ENCODE data around the gene GPC6.

The GPC6 gene

DNA sequence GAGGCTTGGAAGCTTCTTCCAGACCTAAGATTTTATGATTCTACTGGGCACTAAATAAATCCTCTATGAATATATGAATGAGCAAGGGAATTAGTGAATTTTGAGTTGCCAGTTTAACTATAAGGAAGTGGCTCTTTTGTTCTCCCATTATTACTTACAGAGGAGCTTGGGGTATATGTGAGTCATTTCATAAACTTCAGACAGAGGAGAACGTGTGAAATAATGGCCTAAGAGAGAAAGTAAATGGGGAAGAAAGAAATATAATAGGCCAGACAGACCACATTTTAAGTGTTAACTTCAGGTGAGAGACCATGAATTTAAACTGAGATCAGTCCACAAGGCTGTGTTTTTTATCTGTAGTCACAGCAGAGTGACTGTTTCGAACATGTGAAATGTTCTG lies 570.9 kb downstream of the GPC6 start:
- no peak overlapping the region for H3K27ac ChIP-seq
- TF ChIP-seq, protein P1, sequence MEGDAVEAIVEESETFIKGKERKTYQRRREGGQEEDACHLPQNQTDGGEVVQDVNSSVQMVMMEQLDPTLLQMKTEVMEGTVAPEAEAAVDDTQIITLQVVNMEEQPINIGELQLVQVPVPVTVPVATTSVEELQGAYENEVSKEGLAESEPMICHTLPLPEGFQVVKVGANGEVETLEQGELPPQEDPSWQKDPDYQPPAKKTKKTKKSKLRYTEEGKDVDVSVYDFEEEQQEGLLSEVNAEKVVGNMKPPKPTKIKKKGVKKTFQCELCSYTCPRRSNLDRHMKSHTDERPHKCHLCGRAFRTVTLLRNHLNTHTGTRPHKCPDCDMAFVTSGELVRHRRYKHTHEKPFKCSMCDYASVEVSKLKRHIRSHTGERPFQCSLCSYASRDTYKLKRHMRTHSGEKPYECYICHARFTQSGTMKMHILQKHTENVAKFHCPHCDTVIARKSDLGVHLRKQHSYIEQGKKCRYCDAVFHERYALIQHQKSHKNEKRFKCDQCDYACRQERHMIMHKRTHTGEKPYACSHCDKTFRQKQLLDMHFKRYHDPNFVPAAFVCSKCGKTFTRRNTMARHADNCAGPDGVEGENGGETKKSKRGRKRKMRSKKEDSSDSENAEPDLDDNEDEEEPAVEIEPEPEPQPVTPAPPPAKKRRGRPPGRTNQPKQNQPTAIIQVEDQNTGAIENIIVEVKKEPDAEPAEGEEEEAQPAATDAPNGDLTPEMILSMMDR (conservative IDR thresholded peaks at IDR 0.05) = no peak

- no peak overlapping the region for H3K27ac ChIP-seq
- TF ChIP-seq, protein P1 (conservative IDR thresholded peaks at IDR 0.05) = no peak
Observed at GRCh38 chr13:93800342-93800741, 573.7 kb downstream of the GPC6 start.

GRCh38 chr13:93805736-93806135 lies 579.1 kb downstream of the GPC6 start:
- TF ChIP-seq, protein P1 (conservative IDR thresholded peaks at IDR 0.05) = no peak
- H3K27ac ChIP-seq = no peak overlapping the region

- TF ChIP-seq, protein P1 (conservative IDR thresholded peaks at IDR 0.05) = no peak
Observed at GRCh38 chr13:93806861-93807260, 580.3 kb downstream of the GPC6 start.

DNA sequence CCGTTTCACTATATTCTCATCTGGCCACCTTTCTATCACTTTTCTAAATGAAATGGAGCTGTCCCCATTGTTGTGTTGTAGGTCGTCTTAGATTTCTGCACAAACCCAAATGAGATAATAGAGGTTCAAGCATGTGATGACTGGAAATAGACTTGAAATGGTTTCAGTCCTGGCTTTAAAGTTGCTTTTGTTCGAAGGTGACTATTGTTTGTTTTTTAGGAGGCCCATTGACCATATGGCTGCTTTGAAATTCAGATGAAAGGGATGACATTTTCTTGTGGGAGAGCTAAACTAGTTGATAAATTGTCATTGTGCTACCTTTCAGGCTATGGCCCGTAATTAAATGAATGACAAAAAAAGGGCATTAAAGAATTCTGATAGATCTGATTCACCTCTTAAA lies 583.7 kb downstream of the GPC6 start:
- TF ChIP-seq, protein P1 (conservative IDR thresholded peaks at IDR 0.05) = no peak
- H3K27ac ChIP-seq = no peak overlapping the region

More at GRCh38 chr13:93806861-93807260, 580.3 kb downstream of the GPC6 start:
- H3K27ac ChIP-seq = no peak overlapping the region

GRCh38 chr13:93811071-93811737 lies 584.6 kb downstream of the GPC6 start:
- H3K27ac ChIP-seq = no peak overlapping the region
- TF ChIP-seq, protein P1 (conservative IDR thresholded peaks at IDR 0.05) = no peak

- no peak overlapping the region for H3K27ac ChIP-seq
- TF ChIP-seq, protein P1 (conservative IDR thresholded peaks at IDR 0.05) = no peak
Observed at GRCh38 chr13:93811738-93812112, 585.1 kb downstream of the GPC6 start.
